ENCODE data around the gene ITGB5. TPM values are rescaled to one million over a fixed set of nuclear protein-coding genes. Genes with fewer than 3 reads are reported as not detected.

The ITGB5 gene
- total RNA-seq, 1 donor from 2014 or later, result 139 TPM

GRCh38 chr3:124763206-124763605, 124.0 kb downstream of the ITGB5 start:
- peaks cover 40% of the 10 kb centered on the region for H3K36me3 Mint-ChIP-seq (ENCODE audit: low read depth, unreplicated experiment)
- DNase-seq (ENCODE audit: low read depth) (no peak), FAIRE-seq (no peak)
- peaks cover 28% of the 10 kb centered on the region for H3K4me1 Mint-ChIP-seq (ENCODE audit: low read depth, unreplicated experiment)
- peaks cover 8% of the 10 kb centered on the region for H3K4me1 ChIP-seq (ENCODE audit: insufficient read depth, low read length)
- H3K79me2 ChIP-seq (ENCODE audit: insufficient read depth, low read length), result no peaks in the 10 kb centered on the region
- peaks cover 24% of the 10 kb centered on the region for H3K36me3 ChIP-seq (ENCODE audit: insufficient read depth, low read length)
- H3K4me3 ChIP-seq (ENCODE audit: insufficient read depth, low read depth, low read length), result no peak overlapping the region
- H3K27me3 Mint-ChIP-seq (ENCODE audit: low read depth, unreplicated experiment), result peaks cover 2% of the 10 kb centered on the region
- no peak overlapping the region for H3K27ac Mint-ChIP-seq (ENCODE audit: unreplicated experiment)
- H2AFZ ChIP-seq (ENCODE audit: low read depth, low read length), result no peak overlapping the region
- H3K4me3 Mint-ChIP-seq (ENCODE audit: unreplicated experiment), result no peak overlapping the region
- H3K9me3 ChIP-seq (ENCODE audit: insufficient read depth, low read depth, low read length), result no peaks in the 10 kb centered on the region
- no peak overlapping the region for H3K4me2 ChIP-seq (ENCODE audit: low read length)
- H3K27ac ChIP-seq (ENCODE audit: low read depth, low read length), result no peak overlapping the region
- no peak for TF ChIP-seq EZH2 (IDR thresholded peaks at IDR 0.05; ENCODE audit: insufficient read depth, low read length)
- TF ChIP-seq, protein P1, sequence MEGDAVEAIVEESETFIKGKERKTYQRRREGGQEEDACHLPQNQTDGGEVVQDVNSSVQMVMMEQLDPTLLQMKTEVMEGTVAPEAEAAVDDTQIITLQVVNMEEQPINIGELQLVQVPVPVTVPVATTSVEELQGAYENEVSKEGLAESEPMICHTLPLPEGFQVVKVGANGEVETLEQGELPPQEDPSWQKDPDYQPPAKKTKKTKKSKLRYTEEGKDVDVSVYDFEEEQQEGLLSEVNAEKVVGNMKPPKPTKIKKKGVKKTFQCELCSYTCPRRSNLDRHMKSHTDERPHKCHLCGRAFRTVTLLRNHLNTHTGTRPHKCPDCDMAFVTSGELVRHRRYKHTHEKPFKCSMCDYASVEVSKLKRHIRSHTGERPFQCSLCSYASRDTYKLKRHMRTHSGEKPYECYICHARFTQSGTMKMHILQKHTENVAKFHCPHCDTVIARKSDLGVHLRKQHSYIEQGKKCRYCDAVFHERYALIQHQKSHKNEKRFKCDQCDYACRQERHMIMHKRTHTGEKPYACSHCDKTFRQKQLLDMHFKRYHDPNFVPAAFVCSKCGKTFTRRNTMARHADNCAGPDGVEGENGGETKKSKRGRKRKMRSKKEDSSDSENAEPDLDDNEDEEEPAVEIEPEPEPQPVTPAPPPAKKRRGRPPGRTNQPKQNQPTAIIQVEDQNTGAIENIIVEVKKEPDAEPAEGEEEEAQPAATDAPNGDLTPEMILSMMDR (IDR thresholded peaks at IDR 0.05; ENCODE audit: insufficient read depth, low read depth, low read length), result no peak
- no peaks in the 10 kb centered on the region for H3K9me3 Mint-ChIP-seq (ENCODE audit: unreplicated experiment)
- H4K20me1 ChIP-seq (ENCODE audit: insufficient read depth, low read length), result no peaks in the 10 kb centered on the region
- H3K27me3 ChIP-seq (ENCODE audit: insufficient read depth, low read length), result no peaks in the 10 kb centered on the region
- no peak overlapping the region for H3K9ac ChIP-seq (ENCODE audit: low read length)

- Histone ChIP-seq H4K20me1 (ENCODE audit: insufficient read depth, low read length) (no peaks in the 10 kb centered on the region), H3K9me3 (ENCODE audit: insufficient read depth, low read depth, low read length) (no peaks in the 10 kb centered on the region), H3K79me2 (ENCODE audit: insufficient read depth, low read length) (no peaks in the 10 kb centered on the region), H3K4me2 (ENCODE audit: low read length) (no peak overlapping the region), H3K27ac (ENCODE audit: low read depth, low read length) (no peak overlapping the region), H2AFZ (ENCODE audit: low read depth, low read length) (no peak overlapping the region), H3K4me1 (ENCODE audit: insufficient read depth, low read length) (peaks cover 8% of the 10 kb centered on the region), H3K9ac (ENCODE audit: low read length) (no peak overlapping the region), H3K27me3 (ENCODE audit: insufficient read depth, low read length) (no peaks in the 10 kb centered on the region), H3K4me3 (ENCODE audit: insufficient read depth, low read depth, low read length) (no peak overlapping the region), H3K36me3 (ENCODE audit: insufficient read depth, low read length) (peaks cover 23% of the 10 kb centered on the region)
- Mint-ChIP-seq H3K27me3 (ENCODE audit: low read depth, unreplicated experiment) (peaks cover 2% of the 10 kb centered on the region), H3K4me3 (ENCODE audit: unreplicated experiment) (no peak overlapping the region), H3K36me3 (ENCODE audit: low read depth, unreplicated experiment) (peaks cover 38% of the 10 kb centered on the region), H3K9me3 (ENCODE audit: unreplicated experiment) (no peaks in the 10 kb centered on the region), H3K4me1 (ENCODE audit: low read depth, unreplicated experiment) (peaks cover 28% of the 10 kb centered on the region), H3K27ac (ENCODE audit: unreplicated experiment) (no peak overlapping the region)
- DNase-seq (ENCODE audit: low read depth) (no peak), FAIRE-seq (no peak)
- TF ChIP-seq, protein P1 (IDR thresholded peaks at IDR 0.05; ENCODE audit: insufficient read depth, low read depth, low read length), result no peak
- no peak for TF ChIP-seq EZH2 (IDR thresholded peaks at IDR 0.05; ENCODE audit: insufficient read depth, low read length)
Measured at GRCh38 chr3:124762661-124763011, 124.5 kb downstream of the ITGB5 start.

DNA sequence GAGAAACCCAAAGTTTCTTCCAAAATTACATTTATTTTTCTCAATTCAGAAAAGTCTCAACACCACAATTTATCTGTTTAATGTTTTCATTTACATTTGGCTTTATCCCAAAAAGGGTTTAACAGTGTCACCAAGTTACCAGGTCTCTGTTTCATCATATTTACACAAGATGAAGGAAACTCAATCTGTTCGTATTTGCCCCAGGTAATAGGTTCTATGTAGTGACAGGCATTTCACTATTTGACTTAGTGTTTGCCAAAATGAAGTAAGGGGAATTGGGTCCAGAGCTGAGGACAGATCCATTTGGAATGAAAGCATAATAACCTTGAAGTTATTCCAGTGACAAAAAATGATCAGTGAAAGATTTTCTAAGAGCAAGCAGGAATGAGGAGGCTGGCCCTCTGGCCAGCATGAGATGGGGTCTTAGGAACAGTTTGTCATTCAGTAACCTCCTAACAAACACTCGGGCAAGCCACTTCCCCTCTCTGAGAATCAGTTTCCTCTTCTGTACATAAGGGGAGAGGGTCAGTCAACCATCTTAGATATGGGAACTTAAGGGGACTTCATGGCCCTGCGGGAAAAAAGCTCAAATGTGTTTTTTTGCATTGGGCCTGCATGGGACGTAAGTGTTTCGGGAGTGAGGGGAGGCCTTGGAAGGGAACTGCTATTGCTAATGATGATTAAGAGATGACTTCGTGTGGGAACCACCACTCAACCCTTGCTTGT, 125.1 kb downstream of the ITGB5 start:
- peaks cover 37% of the 10 kb centered on the region for H3K36me3 Mint-ChIP-seq (ENCODE audit: low read depth, unreplicated experiment)
- peaks cover 28% of the 10 kb centered on the region for H3K4me1 Mint-ChIP-seq (ENCODE audit: low read depth, unreplicated experiment)
- Histone ChIP-seq H4K20me1 (ENCODE audit: insufficient read depth, low read length) (no peaks in the 10 kb centered on the region), H3K36me3 (ENCODE audit: insufficient read depth, low read length) (peaks cover 18% of the 10 kb centered on the region), H3K27ac (ENCODE audit: low read depth, low read length) (no peak overlapping the region), H3K4me3 (ENCODE audit: insufficient read depth, low read depth, low read length) (no peak overlapping the region), H3K9ac (ENCODE audit: low read length) (no peak overlapping the region), H3K79me2 (ENCODE audit: insufficient read depth, low read length) (no peaks in the 10 kb centered on the region), H3K9me3 (ENCODE audit: insufficient read depth, low read depth, low read length) (no peaks in the 10 kb centered on the region), H3K4me2 (ENCODE audit: low read length) (no peak overlapping the region), H2AFZ (ENCODE audit: low read depth, low read length) (no peak overlapping the region), H3K4me1 (ENCODE audit: insufficient read depth, low read length) (peaks cover 8% of the 10 kb centered on the region), H3K27me3 (ENCODE audit: insufficient read depth, low read length) (no peaks in the 10 kb centered on the region)
- H3K9me3 Mint-ChIP-seq (ENCODE audit: unreplicated experiment), result no peaks in the 10 kb centered on the region
- TF ChIP-seq, protein P1 (IDR thresholded peaks at IDR 0.05; ENCODE audit: insufficient read depth, low read depth, low read length), result no peak
- H3K4me3 Mint-ChIP-seq (ENCODE audit: unreplicated experiment), result no peak overlapping the region
- DNase-seq (ENCODE audit: low read depth), result no peak
- H3K27me3 Mint-ChIP-seq (ENCODE audit: low read depth, unreplicated experiment), result peaks cover 5% of the 10 kb centered on the region
- no peak for FAIRE-seq
- peak overlapping the region; percentile 26 for H3K27ac Mint-ChIP-seq (ENCODE audit: unreplicated experiment)
